Duodenal mucosa (tissue), 2 donors: ENCODE data around the gene KIAA0513.

Source experiments
- H3K27ac ChIP-seq: one replicate; pipeline ENCODE4 v1.7.0; 2013; ENCODE audit warnings: low read depth, low read length
- H3K27me3 ChIP-seq, 2 donors: one replicate each; pipeline ENCODE4 v1.7.0; 2013; ENCODE audit warnings: low read length in 2 of 2, control low read depth in 1 of 2; ENCODE audit not compliant: insufficient read depth in 2 of 2, control insufficient read depth in 1 of 2
- H3K36me3 ChIP-seq, 2 donors: one replicate each; pipeline ENCODE4 v1.7.0; 2013; ENCODE audit warnings: low read length in 2 of 2, control low read depth in 1 of 2; ENCODE audit not compliant: insufficient read depth in 2 of 2, control insufficient read depth in 1 of 2
- H3K4me1 ChIP-seq, 2 donors: one replicate each; pipeline ENCODE4 v1.7.0; 2013; ENCODE audit warnings: low read length in 2 of 2, control low read depth in 1 of 2; ENCODE audit not compliant: insufficient read depth in 2 of 2, control insufficient read depth in 1 of 2
- H3K4me3 ChIP-seq, 2 donors: one replicate each; pipeline ENCODE4 v1.7.0; 2013; ENCODE audit warnings: low read length in 2 of 2, low read depth in 1 of 2
- H3K9ac ChIP-seq, 2 donors: one replicate each; pipeline ENCODE4 v1.7.0; 2013; ENCODE audit warnings: low read length in 2 of 2, low read depth in 1 of 2
- H3K9me3 ChIP-seq, 2 donors: one replicate each; pipeline ENCODE4 v1.7.0; 2013; ENCODE audit warnings: low read length in 2 of 2, control low read depth in 1 of 2; ENCODE audit not compliant: control insufficient read depth in 1 of 2

Gene KIAA0513

GRCh38 chr16:85011846-85012284 lies 15.7 kb upstream of the KIAA0513 start:
- Histone ChIP-seq H3K4me1 (peaks cover 30 to 35% of the 10 kb centered on the region in 2 donors), H3K9ac (peak overlapping the region; percentile 90 to 93), H3K9me3 (no peaks in the 10 kb centered on the region), H3K4me3 (peak overlapping the region; percentile 90 to 92), H3K27me3 (no peaks in the 10 kb centered on the region), H3K36me3 (peaks cover 0 to 3% of the 10 kb centered on the region in 2 donors), H3K27ac (peak overlapping the region; percentile 97)

- Histone ChIP-seq H3K9me3 (no peaks in the 10 kb centered on the region), H3K4me1 (peaks cover 12 to 19% of the 10 kb centered on the region in 2 donors), H3K36me3 (no peaks in the 10 kb centered on the region), H3K4me3 (no peak overlapping the region), H3K9ac (no peak overlapping the region), H3K27me3 (no peaks in the 10 kb centered on the region), H3K27ac (no peak overlapping the region)
Measured at GRCh38 chr16:85014311-85014710, 13.3 kb upstream of the KIAA0513 start.

- Histone ChIP-seq H3K9me3 (no peaks in the 10 kb centered on the region), H3K4me3 (no peak overlapping the region), H3K36me3 (no peaks in the 10 kb centered on the region), H3K27me3 (no peaks in the 10 kb centered on the region), H3K4me1 (peaks cover 19 to 22% of the 10 kb centered on the region in 2 donors), H3K27ac (no peak overlapping the region), H3K9ac (no peak overlapping the region)
Measured at GRCh38 chr16:85015481-85016187, 12.0 kb upstream of the KIAA0513 start.

- Histone ChIP-seq H3K9ac (no peak overlapping the region), H3K4me3 (no peak overlapping the region), H3K27me3 (no peaks in the 10 kb centered on the region), H3K27ac (no peak overlapping the region), H3K9me3 (no peaks in the 10 kb centered on the region), H3K4me1 (peaks cover 16 to 19% of the 10 kb centered on the region in 2 donors), H3K36me3 (no peaks in the 10 kb centered on the region)
Measured at GRCh38 chr16:85017151-85017550, 10.4 kb upstream of the KIAA0513 start.

DNA sequence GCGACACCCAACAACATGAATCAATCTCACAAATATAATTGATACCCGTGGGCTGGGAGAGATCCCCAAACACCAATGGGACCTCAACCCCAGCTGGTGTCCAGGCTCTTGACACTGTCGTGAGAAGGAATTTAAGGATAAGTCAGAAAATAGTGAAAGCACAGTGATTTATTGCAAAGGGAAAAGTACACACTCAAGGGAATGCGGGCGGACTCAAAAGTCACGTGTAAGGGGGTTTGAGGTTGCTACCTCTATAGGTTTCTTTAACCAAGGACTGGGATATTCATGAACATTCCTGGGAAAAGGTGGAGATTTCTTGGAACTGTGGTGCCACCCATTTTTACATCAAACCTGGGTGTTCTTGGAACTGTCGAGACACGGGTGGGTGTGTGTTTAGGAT lies 10.0 kb upstream of the KIAA0513 start:
- Histone ChIP-seq H3K36me3 (no peaks in the 10 kb centered on the region), H3K9me3 (no peaks in the 10 kb centered on the region), H3K9ac (no peak overlapping the region), H3K27me3 (no peaks in the 10 kb centered on the region), H3K4me1 (peaks cover 15 to 19% of the 10 kb centered on the region in 2 donors), H3K27ac (no peak overlapping the region), H3K4me3 (no peak overlapping the region)

GRCh38 chr16:85018529-85019236 lies 8.9 kb upstream of the KIAA0513 start:
- Histone ChIP-seq H3K9me3 (no peaks in the 10 kb centered on the region), H3K27me3 (no peaks in the 10 kb centered on the region), H3K4me1 (peaks cover 15 to 19% of the 10 kb centered on the region in 2 donors), H3K9ac (no peak overlapping the region), H3K27ac (no peak overlapping the region), H3K4me3 (no peak overlapping the region), H3K36me3 (no peaks in the 10 kb centered on the region)

DNA sequence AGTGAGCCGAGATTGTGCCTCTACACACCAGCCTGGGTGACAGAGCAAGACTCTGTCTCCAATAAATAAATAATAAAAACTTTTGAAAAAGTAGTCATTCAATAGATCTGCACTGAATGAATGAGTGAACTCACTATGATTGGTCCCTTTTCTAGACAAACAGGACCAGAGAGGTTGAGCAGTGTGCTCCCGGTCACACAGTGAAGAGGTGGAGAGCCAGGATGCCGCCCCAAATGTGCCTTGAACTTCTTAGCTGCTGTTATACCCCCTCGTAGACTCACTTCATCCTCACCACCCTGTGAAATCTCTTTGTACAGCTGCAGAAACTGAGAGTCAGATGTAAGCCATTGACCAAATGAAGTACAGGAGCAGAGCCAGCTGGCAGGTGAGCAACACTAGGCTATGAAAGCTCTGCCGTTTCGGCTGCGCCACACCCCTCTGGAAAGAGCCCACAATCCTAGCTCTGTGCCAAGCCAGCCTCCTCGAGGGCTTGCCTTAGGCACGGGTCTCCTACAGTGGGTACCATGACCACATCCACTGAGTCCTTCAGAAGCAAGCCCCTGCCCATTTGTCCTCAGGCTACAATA lies 7.8 kb upstream of the KIAA0513 start:
- no peak overlapping the region for H3K9ac ChIP-seq

GRCh38 chr16:85025781-85026653 lies 1.6 kb upstream of the KIAA0513 start:
- Histone ChIP-seq H3K9me3 (no peaks in the 10 kb centered on the region), H3K4me3 (peak overlapping the region in 1 of 2 donors; percentile 84), H3K4me1 (peaks cover 29 to 36% of the 10 kb centered on the region in 2 donors), H3K36me3 (no peaks in the 10 kb centered on the region), H3K27me3 (no peaks in the 10 kb centered on the region), H3K27ac (no peak overlapping the region), H3K9ac (no peak overlapping the region)

More for the DNA sequence above, 7.8 kb upstream of the KIAA0513 start:
- H3K9me3 ChIP-seq = no peaks in the 10 kb centered on the region
- H3K4me1 ChIP-seq = peaks cover 9 to 13% of the 10 kb centered on the region in 2 donors
- no peaks in the 10 kb centered on the region for H3K27me3 ChIP-seq
- H3K27ac ChIP-seq = no peak overlapping the region
- no peak overlapping the region for H3K4me3 ChIP-seq
- H3K36me3 ChIP-seq = no peaks in the 10 kb centered on the region

DNA sequence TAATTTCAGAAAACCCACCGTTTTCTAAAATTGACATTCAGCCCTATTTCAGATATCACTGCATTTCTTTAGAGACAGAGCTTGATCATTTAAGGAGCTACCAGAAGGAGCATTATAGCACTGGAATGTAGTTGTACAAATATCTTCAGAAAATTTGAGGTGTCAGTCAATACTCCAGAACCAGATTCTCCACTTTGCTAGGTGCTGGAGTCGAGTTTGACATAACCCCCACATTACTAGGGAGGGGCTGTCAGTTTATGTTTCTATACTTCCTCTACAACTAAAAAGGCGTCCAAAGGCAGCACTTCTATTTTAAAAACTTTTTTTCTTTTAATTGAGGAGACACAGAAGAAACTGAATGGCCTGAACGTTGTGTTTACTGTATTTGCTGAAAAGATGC lies 892 bp upstream of the KIAA0513 start:
- Histone ChIP-seq H3K4me1 (peaks cover 29 to 36% of the 10 kb centered on the region in 2 donors), H3K4me3 (peak overlapping the region; percentile 84 to 95), H3K9ac (peak overlapping the region; percentile 89 to 91), H3K27me3 (no peaks in the 10 kb centered on the region), H3K36me3 (no peaks in the 10 kb centered on the region), H3K27ac (peak overlapping the region; percentile 14), H3K9me3 (no peaks in the 10 kb centered on the region)
